GM23338 (cell line): Measurements from ENCODE around the gene MTRF1. TPM values are rescaled to one million over a fixed set of nuclear protein-coding genes. Genes with fewer than 3 reads are reported as not detected.

Source experiments
- CREB1 ChIP-seq: fragments of 250-450 bp; sonication (Bioruptor Pico); IDR thresholded peaks from 2 replicates; pipeline ENCODE4 v1.5.0; 2020; ENCODE audit warnings: low read depth, mild to moderate bottlenecking, moderate library complexity
- NANOG ChIP-seq: IDR thresholded peaks from 2 replicates; pipeline ENCODE4 v1.6.1; 2016; ENCODE audit warnings: antibody characterized with exemption, borderline replicate concordance
- POLR2AphosphoS5 ChIP-seq: IDR thresholded peaks from 2 replicates; pipeline ENCODE4 v1.6.1; 2016; ENCODE audit warnings: antibody characterized with exemption, low read depth
- ZNF114 ChIP-seq: fragments of 250-450 bp; sonication (Bioruptor Pico); IDR thresholded peaks from 2 replicates; pipeline ENCODE4 v1.5.0; 2020; ENCODE audit warnings: mild to moderate bottlenecking, moderate library complexity
- ZNF331 ChIP-seq: fragments of 250-450 bp; sonication (Bioruptor Pico); IDR thresholded peaks from 2 replicates; pipeline ENCODE4 v1.5.0; 2020; ENCODE audit warnings: low read depth, mild to moderate bottlenecking, moderate library complexity
- polyA plus RNA-seq: library from polyadenylated mRNA; unstranded; fragments of >200 nt; fragmentation: Nextera tagmentation; extraction: Ambion mirVana; gene quantifications from 2 replicates; pipeline ENCODE4 v1.2.1, GENCODE V29; 2016
- total RNA-seq: library from RNA; depleted of rRNA; stranded (reverse); fragments of >200 nt; shearing (Covaris generic); gene quantifications from 2 replicates; pipeline ENCODE4 v1.2.3, GENCODE V29; 2014
- TF ChIP-seq, protein P1 (sequence below): fragments of 250-450 bp; sonication (Bioruptor Pico); IDR thresholded peaks from 2 replicates; pipeline ENCODE4 v1.5.0; 2020; ENCODE audit warnings: mild to moderate bottlenecking, moderate library complexity
- TF ChIP-seq, protein P2 (sequence below), 2 experiments: fragments of 200-600 bp in 1 of 2; sonication (generic) in 1 of 2; conservative IDR thresholded peaks; 2 replicates each; pipeline versions ENCODE4 v1.5.1 to v1.6.1; 2016 to 2017; ENCODE audit warnings: antibody characterized with exemption in 2 of 2, low read depth in 2 of 2, mild to moderate bottlenecking in 2 of 2, moderate library complexity in 1 of 2
- TF ChIP-seq, protein P3 (sequence below): IDR thresholded peaks from 2 replicates; pipeline ENCODE4 v1.6.1; 2016; ENCODE audit warnings: antibody characterized with exemption

MTRF1 gene
- total and polyA plus RNA-seq, 2 experiments from 2014 or later: 18.4 to 22.6 TPM

DNA sequence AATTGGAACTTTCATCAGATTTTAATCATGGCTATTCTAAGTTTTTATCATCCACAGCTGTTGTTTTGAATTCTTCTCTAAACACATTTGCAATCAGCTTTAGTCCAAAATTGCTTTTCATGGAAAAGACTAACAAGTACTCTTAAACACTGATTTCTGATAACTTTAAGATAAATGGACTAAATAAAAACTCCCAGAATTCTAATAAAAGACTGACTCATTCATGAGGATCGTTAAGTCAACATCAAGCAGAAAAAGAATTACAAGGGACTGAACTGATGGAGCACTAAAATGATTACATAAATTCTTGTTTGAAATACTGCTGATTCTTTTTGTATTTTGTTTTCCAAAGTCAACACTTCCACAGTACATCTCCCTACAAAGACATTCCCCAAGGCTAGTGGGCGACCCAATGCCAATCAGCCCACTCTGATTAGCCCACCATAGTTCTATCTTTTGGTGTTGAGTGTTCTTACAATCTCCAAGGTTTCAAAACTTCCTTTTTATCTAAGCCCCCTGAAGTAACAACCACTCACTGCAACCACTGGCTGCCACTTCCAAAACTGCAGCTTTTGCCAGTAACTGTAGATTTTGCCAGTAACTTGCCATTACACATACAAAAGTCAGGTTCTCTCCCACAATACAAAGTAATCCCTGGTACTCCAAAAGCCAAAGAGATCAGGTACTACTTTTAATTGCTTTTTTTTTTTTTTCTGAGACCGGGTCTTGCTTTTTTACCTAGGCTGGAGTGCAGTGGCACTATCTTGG, 33.7 kb upstream of the MTRF1 start (continued):
- TF ChIP-seq, protein P1, sequence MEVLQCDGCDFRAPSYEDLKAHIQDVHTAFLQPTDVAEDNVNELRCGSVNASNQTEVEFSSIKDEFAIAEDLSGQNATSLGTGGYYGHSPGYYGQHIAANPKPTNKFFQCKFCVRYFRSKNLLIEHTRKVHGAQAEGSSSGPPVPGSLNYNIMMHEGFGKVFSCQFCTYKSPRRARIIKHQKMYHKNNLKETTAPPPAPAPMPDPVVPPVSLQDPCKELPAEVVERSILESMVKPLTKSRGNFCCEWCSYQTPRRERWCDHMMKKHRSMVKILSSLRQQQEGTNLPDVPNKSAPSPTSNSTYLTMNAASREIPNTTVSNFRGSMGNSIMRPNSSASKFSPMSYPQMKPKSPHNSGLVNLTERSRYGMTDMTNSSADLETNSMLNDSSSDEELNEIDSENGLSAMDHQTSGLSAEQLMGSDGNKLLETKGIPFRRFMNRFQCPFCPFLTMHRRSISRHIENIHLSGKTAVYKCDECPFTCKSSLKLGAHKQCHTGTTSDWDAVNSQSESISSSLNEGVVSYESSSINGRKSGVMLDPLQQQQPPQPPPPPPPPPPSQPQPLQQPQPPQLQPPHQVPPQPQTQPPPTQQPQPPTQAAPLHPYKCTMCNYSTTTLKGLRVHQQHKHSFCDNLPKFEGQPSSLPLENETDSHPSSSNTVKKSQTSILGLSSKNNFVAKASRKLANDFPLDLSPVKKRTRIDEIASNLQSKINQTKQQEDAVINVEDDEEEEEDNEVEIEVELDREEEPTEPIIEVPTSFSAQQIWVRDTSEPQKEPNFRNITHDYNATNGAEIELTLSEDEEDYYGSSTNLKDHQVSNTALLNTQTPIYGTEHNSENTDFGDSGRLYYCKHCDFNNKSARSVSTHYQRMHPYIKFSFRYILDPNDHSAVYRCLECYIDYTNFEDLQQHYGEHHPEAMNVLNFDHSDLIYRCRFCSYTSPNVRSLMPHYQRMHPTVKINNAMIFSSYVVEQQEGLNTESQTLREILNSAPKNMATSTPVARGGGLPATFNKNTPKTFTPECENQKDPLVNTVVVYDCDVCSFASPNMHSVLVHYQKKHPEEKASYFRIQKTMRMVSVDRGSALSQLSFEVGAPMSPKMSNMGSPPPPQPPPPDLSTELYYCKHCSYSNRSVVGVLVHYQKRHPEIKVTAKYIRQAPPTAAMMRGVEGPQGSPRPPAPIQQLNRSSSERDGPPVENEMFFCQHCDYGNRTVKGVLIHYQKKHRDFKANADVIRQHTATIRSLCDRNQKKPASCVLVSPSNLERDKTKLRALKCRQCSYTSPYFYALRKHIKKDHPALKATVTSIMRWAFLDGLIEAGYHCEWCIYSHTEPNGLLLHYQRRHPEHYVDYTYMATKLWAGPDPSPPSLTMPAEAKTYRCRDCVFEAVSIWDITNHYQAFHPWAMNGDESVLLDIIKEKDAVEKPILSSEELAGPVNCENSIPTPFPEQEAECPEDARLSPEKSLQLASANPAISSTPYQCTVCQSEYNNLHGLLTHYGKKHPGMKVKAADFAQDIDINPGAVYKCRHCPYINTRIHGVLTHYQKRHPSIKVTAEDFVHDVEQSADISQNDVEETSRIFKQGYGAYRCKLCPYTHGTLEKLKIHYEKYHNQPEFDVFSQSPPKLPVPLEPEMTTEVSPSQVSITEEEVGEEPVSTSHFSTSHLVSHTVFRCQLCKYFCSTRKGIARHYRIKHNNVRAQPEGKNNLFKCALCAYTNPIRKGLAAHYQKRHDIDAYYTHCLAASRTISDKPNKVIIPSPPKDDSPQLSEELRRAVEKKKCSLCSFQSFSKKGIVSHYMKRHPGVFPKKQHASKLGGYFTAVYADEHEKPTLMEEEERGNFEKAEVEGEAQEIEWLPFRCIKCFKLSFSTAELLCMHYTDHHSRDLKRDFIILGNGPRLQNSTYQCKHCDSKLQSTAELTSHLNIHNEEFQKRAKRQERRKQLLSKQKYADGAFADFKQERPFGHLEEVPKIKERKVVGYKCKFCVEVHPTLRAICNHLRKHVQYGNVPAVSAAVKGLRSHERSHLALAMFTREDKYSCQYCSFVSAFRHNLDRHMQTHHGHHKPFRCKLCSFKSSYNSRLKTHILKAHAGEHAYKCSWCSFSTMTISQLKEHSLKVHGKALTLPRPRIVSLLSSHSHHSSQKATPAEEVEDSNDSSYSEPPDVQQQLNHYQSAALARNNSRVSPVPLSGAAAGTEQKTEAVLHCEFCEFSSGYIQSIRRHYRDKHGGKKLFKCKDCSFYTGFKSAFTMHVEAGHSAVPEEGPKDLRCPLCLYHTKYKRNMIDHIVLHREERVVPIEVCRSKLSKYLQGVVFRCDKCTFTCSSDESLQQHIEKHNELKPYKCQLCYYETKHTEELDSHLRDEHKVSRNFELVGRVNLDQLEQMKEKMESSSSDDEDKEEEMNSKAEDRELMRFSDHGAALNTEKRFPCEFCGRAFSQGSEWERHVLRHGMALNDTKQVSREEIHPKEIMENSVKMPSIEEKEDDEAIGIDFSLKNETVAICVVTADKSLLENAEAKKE (CRISPR knock-in tag): no peak
- TF ChIP-seq, protein P2, sequence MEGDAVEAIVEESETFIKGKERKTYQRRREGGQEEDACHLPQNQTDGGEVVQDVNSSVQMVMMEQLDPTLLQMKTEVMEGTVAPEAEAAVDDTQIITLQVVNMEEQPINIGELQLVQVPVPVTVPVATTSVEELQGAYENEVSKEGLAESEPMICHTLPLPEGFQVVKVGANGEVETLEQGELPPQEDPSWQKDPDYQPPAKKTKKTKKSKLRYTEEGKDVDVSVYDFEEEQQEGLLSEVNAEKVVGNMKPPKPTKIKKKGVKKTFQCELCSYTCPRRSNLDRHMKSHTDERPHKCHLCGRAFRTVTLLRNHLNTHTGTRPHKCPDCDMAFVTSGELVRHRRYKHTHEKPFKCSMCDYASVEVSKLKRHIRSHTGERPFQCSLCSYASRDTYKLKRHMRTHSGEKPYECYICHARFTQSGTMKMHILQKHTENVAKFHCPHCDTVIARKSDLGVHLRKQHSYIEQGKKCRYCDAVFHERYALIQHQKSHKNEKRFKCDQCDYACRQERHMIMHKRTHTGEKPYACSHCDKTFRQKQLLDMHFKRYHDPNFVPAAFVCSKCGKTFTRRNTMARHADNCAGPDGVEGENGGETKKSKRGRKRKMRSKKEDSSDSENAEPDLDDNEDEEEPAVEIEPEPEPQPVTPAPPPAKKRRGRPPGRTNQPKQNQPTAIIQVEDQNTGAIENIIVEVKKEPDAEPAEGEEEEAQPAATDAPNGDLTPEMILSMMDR (conservative IDR thresholded peaks at IDR 0.05; ENCODE audit: low read depth in 2 of 2): no peak
- TF ChIP-seq ZNF114 (no peak), NANOG (no peak), POLR2AphosphoS5 (no peak), CREB1 (CRISPR knock-in tag) (no peak), ZNF331 (CRISPR knock-in tag) (no peak)
- TF ChIP-seq, protein P3, sequence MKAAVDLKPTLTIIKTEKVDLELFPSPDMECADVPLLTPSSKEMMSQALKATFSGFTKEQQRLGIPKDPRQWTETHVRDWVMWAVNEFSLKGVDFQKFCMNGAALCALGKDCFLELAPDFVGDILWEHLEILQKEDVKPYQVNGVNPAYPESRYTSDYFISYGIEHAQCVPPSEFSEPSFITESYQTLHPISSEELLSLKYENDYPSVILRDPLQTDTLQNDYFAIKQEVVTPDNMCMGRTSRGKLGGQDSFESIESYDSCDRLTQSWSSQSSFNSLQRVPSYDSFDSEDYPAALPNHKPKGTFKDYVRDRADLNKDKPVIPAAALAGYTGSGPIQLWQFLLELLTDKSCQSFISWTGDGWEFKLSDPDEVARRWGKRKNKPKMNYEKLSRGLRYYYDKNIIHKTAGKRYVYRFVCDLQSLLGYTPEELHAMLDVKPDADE: no peak
